Measurements from ENCODE around the gene RNF8. TPM values are rescaled to one million over a fixed set of nuclear protein-coding genes. Genes with fewer than 3 reads are reported as not detected.

Gene RNF8
- total and polyA plus RNA-seq, 2 donors (not counting 3 experiments of a cell fraction or from before 2014, with no cell fraction given) = 16.6 to 27.3 TPM

GRCh38 chr6:37366910-37367309 is 13.1 kb downstream of the RNF8 start:
- H2AFZ ChIP-seq (ENCODE audit: low read depth, low read length) = no peak overlapping the region
- intact Hi-C loops (cut with micrococcal nuclease) (loop anchor here (5.0 kb wide), 2 partner anchors 115 to 200 kb away; no protein-coding TSS in a partner anchor), dilution Hi-C loops (cut with MboI; ENCODE audit: extremely low pct_ligation_motif_present, low sequenced_read_pairs) (no loop called here)
- no peak overlapping the region for H3K4me3 ChIP-seq (replicated peaks in 1 of 3; ENCODE audit: insufficient read depth in 1 of 3, low read depth in 1 of 3, low read length in 3 of 3)
- peaks cover 0 to 12% of the 10 kb centered on the region in 2 experiments for H3K36me3 ChIP-seq (ENCODE audit: control insufficient read depth in 2 of 2, extremely low read depth in 1 of 2, insufficient read depth in 2 of 2, low read length in 2 of 2)
- H4K20me1 ChIP-seq (replicated peaks; ENCODE audit: control insufficient read depth, extremely low read depth, insufficient read depth, low read length) = peaks cover 3% of the 10 kb centered on the region
- no peak overlapping the region for H3K9ac ChIP-seq (replicated peaks; ENCODE audit: extremely low read depth, insufficient read depth, low read length)
- peaks cover 22% of the 10 kb centered on the region for H3K4me1 ChIP-seq (ENCODE audit: control insufficient read depth, extremely low read depth, insufficient read depth, low read length)
- H3K27me3 ChIP-seq (ENCODE audit: control insufficient read depth in 2 of 2, insufficient read depth in 2 of 2, low read length in 2 of 2) = no peaks in the 10 kb centered on the region
- no TSS peak for BruUV-seq (replicated peaks)
- no peak overlapping the region for H3K27ac ChIP-seq (ENCODE audit: insufficient read depth, low read depth, low read length)
- ChIA-PET POLR2A (no interaction called here), CTCF (interaction anchor here (1.2 to 1.7 kb wide), 5 partner anchors 11 to 287 kb away, joined by 3 to 10 read pairs (median 4); no protein-coding TSS in a partner anchor)
- FAIRE-seq (no peak), DNase-seq (ENCODE audit: low read depth, low spot score) (no peak)
- no peaks in the 10 kb centered on the region for H3K9me1 ChIP-seq (replicated peaks; ENCODE audit: control insufficient read depth, extremely low read depth, insufficient read depth, low read length)
- no peak for TF ChIP-seq POLR2A (IDR thresholded peaks at IDR 0.05; ENCODE audit: low read depth, low read length)
- no peak for TF ChIP-seq JUN (IDR thresholded peaks at IDR 0.05; ENCODE audit: borderline replicate concordance, insufficient read depth, insufficient read length, low read depth)
- peaks cover 6% of the 10 kb centered on the region for H3K79me2 ChIP-seq (ENCODE audit: control insufficient read depth, insufficient read depth, low read length)
- no peaks in the 10 kb centered on the region for H3K9me3 ChIP-seq (replicated peaks; ENCODE audit: control insufficient read depth, insufficient read depth, low read length)
- no peak overlapping the region for H3K4me2 ChIP-seq (ENCODE audit: insufficient read depth, low read length)

- POLR2A ChIA-PET = no interaction called here
- Histone ChIP-seq H3K9me1 (replicated peaks; ENCODE audit: control insufficient read depth, extremely low read depth, insufficient read depth, low read length) (no peaks in the 10 kb centered on the region), H3K9ac (replicated peaks; ENCODE audit: extremely low read depth, insufficient read depth, low read length) (no peak overlapping the region), H2AFZ (ENCODE audit: low read depth, low read length) (no peak overlapping the region), H3K27me3 (ENCODE audit: control insufficient read depth in 2 of 2, insufficient read depth in 2 of 2, low read length in 2 of 2) (no peaks in the 10 kb centered on the region), H3K4me3 (replicated peaks in 1 of 3; ENCODE audit: insufficient read depth in 1 of 3, low read depth in 1 of 3, low read length in 3 of 3) (no peak overlapping the region), H3K27ac (ENCODE audit: insufficient read depth, low read depth, low read length) (no peak overlapping the region), H3K9me3 (replicated peaks; ENCODE audit: control insufficient read depth, insufficient read depth, low read length) (no peaks in the 10 kb centered on the region), H3K4me2 (ENCODE audit: insufficient read depth, low read length) (no peak overlapping the region), H3K36me3 (ENCODE audit: control insufficient read depth in 2 of 2, extremely low read depth in 1 of 2, insufficient read depth in 2 of 2, low read length in 2 of 2) (peaks cover 0 to 12% of the 10 kb centered on the region in 2 experiments), H3K4me1 (ENCODE audit: control insufficient read depth, extremely low read depth, insufficient read depth, low read length) (peaks cover 22% of the 10 kb centered on the region), H3K79me2 (ENCODE audit: control insufficient read depth, insufficient read depth, low read length) (peaks cover 6% of the 10 kb centered on the region), H4K20me1 (replicated peaks; ENCODE audit: control insufficient read depth, extremely low read depth, insufficient read depth, low read length) (peaks cover 3% of the 10 kb centered on the region)
- dilution Hi-C loops (cut with MboI; ENCODE audit: extremely low pct_ligation_motif_present, low sequenced_read_pairs) (no loop called here), intact Hi-C loops (cut with micrococcal nuclease) (loop anchor here (5.0 kb wide), 2 partner anchors 113 to 198 kb away; no protein-coding TSS in a partner anchor)
- CTCF ChIA-PET = interaction anchor here (1.4 kb wide), 1 partner anchor 55 kb away, joined by 3 read pairs; no protein-coding TSS in a partner anchor
- no peak for FAIRE-seq
- TF ChIP-seq POLR2A (IDR thresholded peaks at IDR 0.05; ENCODE audit: low read depth, low read length) = no peak
- no peak for TF ChIP-seq EZH2 (IDR thresholded peaks at IDR 0.05; ENCODE audit: borderline replicate concordance, low read depth, low read length, severe bottlenecking)
- TF ChIP-seq MAX (IDR thresholded peaks at IDR 0.05; ENCODE audit: insufficient read depth, insufficient read length) = no peak
- DNase-seq (ENCODE audit: low read depth, low spot score) = no peak
- BruUV-seq (replicated peaks) = no TSS peak
Observed at GRCh38 chr6:37368961-37369320, 15.2 kb downstream of the RNF8 start.
